HepG2 (cell line): ENCODE results near the gene PPARA. TPM values are rescaled to one million over a fixed set of nuclear protein-coding genes. Genes with fewer than 3 reads are reported as not detected.
A peak's percentile ranks its signal among the peaks of the same experiment; 100 is the strongest.

ENCODE experiments used
- BHLHE40 ChIP-seq: IDR thresholded peaks from 2 replicates; pipeline ENCODE4 v1.6.1; 2011; ENCODE audit warnings: low read length, improper control_type of control experiment
- EED ChIP-seq: sonication (generic); formaldehyde crosslinking; IDR thresholded peaks from 2 replicates; pipeline ENCODE4 v1.5.0; 2020; ENCODE audit warnings: mild to moderate bottlenecking, missing genetic modification reagents
- KDM5B ChIP-seq: sonication (generic); formaldehyde crosslinking; IDR thresholded peaks from 2 replicates; pipeline ENCODE4 v1.4.0; 2020; ENCODE audit warnings: missing genetic modification reagents, mild to moderate bottlenecking, borderline replicate concordance
- MTF1 ChIP-seq: sonication (generic); formaldehyde crosslinking; IDR thresholded peaks from 2 replicates; pipeline ENCODE4 v1.5.0; 2020; ENCODE audit warnings: missing genetic modification reagents
- NCOA5 ChIP-seq: sonication (generic); formaldehyde crosslinking; IDR thresholded peaks from 2 replicates; pipeline ENCODE4 v1.4.0; 2020; ENCODE audit warnings: missing genetic modification reagents
- NONO ChIP-seq, 2 experiments: fragments of 450-650 bp in 1 of 2; sonication (generic) in 1 of 2; formaldehyde crosslinking in 1 of 2; IDR thresholded peaks in 1 of 2; conservative IDR thresholded peaks in 1 of 2; 2 replicates each; pipeline versions ENCODE4 v1.6.1 to v1.8.0; 2017 to 2022; ENCODE audit warnings: mild to moderate bottlenecking in 1 of 2, missing genetic modification reagents in 1 of 2, moderate library complexity in 1 of 2
- SP2 ChIP-seq: sonication (generic); formaldehyde crosslinking; IDR thresholded peaks from 2 replicates; pipeline ENCODE4 v1.5.1; 2020; ENCODE audit warnings: mild to moderate bottlenecking, missing genetic modification reagents
- TAF1 ChIP-seq: sonication (generic); formaldehyde crosslinking; IDR thresholded peaks from 2 replicates; pipeline ENCODE4 v1.4.0; 2020; ENCODE audit warnings: missing genetic modification reagents
- ZBTB39 ChIP-seq: sonication (generic); formaldehyde crosslinking; IDR thresholded peaks from 2 replicates; pipeline ENCODE4 v1.5.0; 2020; ENCODE audit warnings: missing genetic modification reagents
- ZKSCAN1 ChIP-seq: fragments of 150-350 bp; IDR thresholded peaks from 2 replicates; pipeline ENCODE4 v1.6.1; 2014; ENCODE audit warnings: low read length
- ZMYM2 ChIP-seq: sonication (generic); formaldehyde crosslinking; IDR thresholded peaks from 2 replicates; pipeline ENCODE4 v1.8.0; 2022; ENCODE audit warnings: mild to moderate bottlenecking, missing genetic modification reagents
- ZNF224 ChIP-seq: sonication (generic); formaldehyde crosslinking; IDR thresholded peaks from 2 replicates; pipeline ENCODE4 v1.5.0; 2020; ENCODE audit warnings: mild to moderate bottlenecking, missing genetic modification reagents
- ZNF274 ChIP-seq: sonication (generic); formaldehyde crosslinking; IDR thresholded peaks from 2 replicates; pipeline ENCODE4 v1.5.1; 2020; ENCODE audit warnings: mild to moderate bottlenecking, missing genetic modification reagents
- ZNF33B ChIP-seq: sonication (generic); formaldehyde crosslinking; IDR thresholded peaks from 2 replicates; pipeline ENCODE4 v1.5.1; 2020; ENCODE audit warnings: mild to moderate bottlenecking, missing genetic modification reagents
- ZNF343 ChIP-seq: sonication (generic); formaldehyde crosslinking; IDR thresholded peaks from 2 replicates; pipeline ENCODE4 v1.4.0; 2020; ENCODE audit warnings: mild to moderate bottlenecking, missing genetic modification reagents
- ZNF382 ChIP-seq: sonication (generic); formaldehyde crosslinking; IDR thresholded peaks from 2 replicates; pipeline ENCODE4 v1.5.0; 2020; ENCODE audit warnings: missing genetic modification reagents, mild to moderate bottlenecking, borderline replicate concordance
- ZNF512 ChIP-seq: sonication (generic); formaldehyde crosslinking; IDR thresholded peaks from 2 replicates; pipeline ENCODE4 v1.4.0; 2020; ENCODE audit warnings: mild to moderate bottlenecking, missing genetic modification reagents
- ZNF574 ChIP-seq: sonication (generic); formaldehyde crosslinking; IDR thresholded peaks from 2 replicates; pipeline ENCODE4 v1.4.0; 2020; ENCODE audit warnings: missing genetic modification reagents
- ZNF704 ChIP-seq: sonication (generic); formaldehyde crosslinking; IDR thresholded peaks from 2 replicates; pipeline ENCODE4 v1.8.1; 2023; ENCODE audit warnings: mild to moderate bottlenecking, inconsistent platforms, moderate library complexity, missing genetic modification reagents, borderline replicate concordance
- polyA plus RNA-seq, 8 experiments: library from polyadenylated mRNA; depleted of rRNA in 3 of 8; stranded (reverse) in 7 of 8; unstranded in 1 of 8; fragments of >200 nt; fragmentation: Illumina TruSeq in 4 of 8; extraction: Trizol in 4 of 8; gene quantifications; 2 replicates each; pipeline versions ENCODE4 v1.2.1 to v1.2.3, GENCODE V29; 2011 to 2016; ENCODE audit warnings: low read depth in 4 of 8, missing spikeins in 1 of 8, mixed read lengths in 1 of 8; ENCODE audit not compliant: insufficient read depth in 1 of 8
- total RNA-seq, 5 experiments: library from RNA; depleted of rRNA; stranded (reverse); fragments of >200 nt; fragmentation: Illumina TruSeq; extraction: Trizol; gene quantifications; 2 replicates each; pipeline ENCODE4 v1.2.3, GENCODE V29; 2016; ENCODE audit warnings: low read depth in 1 of 5

Gene PPARA
- total and polyA plus RNA-seq, 2 of the 13 experiments (the other 11 are each of a cell fraction or from before 2014, with no cell fraction given), result 18.2 to 24.7 TPM

- no peak for TF ChIP-seq NONO (IDR thresholded peaks at IDR 0.05)
- TF ChIP-seq NONO (CRISPR knock-in tag; conservative IDR thresholded peaks at IDR 0.05), result peak; percentile 56; the same call in 1 of the 2 replicates
- no peak for TF ChIP-seq BHLHE40
- peak; percentile 67; the same call in 1 of the 2 replicates for TF ChIP-seq EED (CRISPR knock-in tag)
- no peak for TF ChIP-seq MTF1 (CRISPR knock-in tag)
- no peak for TF ChIP-seq SP2 (CRISPR knock-in tag)
- TF ChIP-seq ZBTB39 (CRISPR knock-in tag), result no peak
- TF ChIP-seq NCOA5 (CRISPR knock-in tag), result no peak
- TF ChIP-seq ZNF704 (CRISPR knock-in tag), result 0 out of 2 replicates have a peak, but pooled peaks have one; percentile 58
- TF ChIP-seq ZNF512 (CRISPR knock-in tag), result no peak
- TF ChIP-seq ZKSCAN1, result no peak
- TF ChIP-seq KDM5B, result no peak; the same call in 1 of the 2 replicates
- no peak for TF ChIP-seq ZNF224 (CRISPR knock-in tag)
- 0 out of 2 replicates have a peak, but pooled peaks have one; percentile 54 for TF ChIP-seq ZNF274
- peak; percentile 3; the same call in 1 of the 2 replicates for TF ChIP-seq ZNF574 (CRISPR knock-in tag)
- TF ChIP-seq TAF1, result peak; percentile 36; the same call in 1 of the 2 replicates
- TF ChIP-seq ZNF33B (CRISPR knock-in tag), result 0 out of 2 replicates have a peak, but pooled peaks have one; percentile 36
- no peak for TF ChIP-seq ZNF382
- TF ChIP-seq ZNF343 (CRISPR knock-in tag), result peak; percentile 74; the same call in 1 of the 2 replicates
- TF ChIP-seq ZMYM2, result no peak
Observed at GRCh38 chr22:46106279-46107022, 43.9 kb upstream of the PPARA start (continued).
